IMR-90 (cell line): ENCODE results near the gene CGN. TPM values are rescaled to one million over a fixed set of nuclear protein-coding genes. Genes with fewer than 3 reads are reported as not detected.

Experiments
- ATAC-seq: fragments of 200-7000 bp; cut with Tn5 transposase; 2 replicates; pipeline ENCODE4 v1.9.1; 2020; ENCODE audit warnings: low read depth, mild to moderate bottlenecking, moderate library complexity
- BruUV-seq: library from RNA; stranded (reverse); fragments of 400-500 nt; replicated peaks from 2 replicates; lab custom pipeline; 2021; lab: Mats Ljungman, UMichigan
- CTCF ChIA-PET: fragments of 300-600 bp; formaldehyde crosslinking; extraction: SDS; loops from one replicate; lab custom pipeline; 2021; ENCODE audit warnings: antibody characterized with exemption; lab: Yijun Ruan, JAX
- POLR2A ChIA-PET: fragments of 300-600 bp; sonication (Branson Sonifier 250); formaldehyde crosslinking; loops from one replicate; lab custom pipeline; 2022; ENCODE audit warnings: antibody characterized with exemption; ENCODE audit not compliant: unreplicated experiment; lab: Charles Lee
- DNase-seq: peaks from one replicate; pipeline ENCODE4 v3.0.0; 2013
- H2AFZ ChIP-seq: replicated peaks from 2 replicates; pipeline ENCODE3; 2013; ENCODE audit warnings: low read length, mild to moderate bottlenecking; ENCODE audit not compliant: poor library complexity
- H2AK5ac ChIP-seq: 2 replicates; pipeline ENCODE4 v1.6.1; 2013; ENCODE audit warnings: low read depth, low read length, inconsistent platforms
- H2AK9ac ChIP-seq: replicated peaks from 2 replicates; pipeline ENCODE3; 2013; ENCODE audit warnings: mild to moderate bottlenecking, low read depth, low read length, moderate library complexity; ENCODE audit not compliant: poor library complexity
- H2BK120ac ChIP-seq: 2 replicates; pipeline ENCODE4 v1.6.1; 2013; ENCODE audit warnings: low read depth, low read length, inconsistent platforms
- H2BK15ac ChIP-seq: 3 replicates; pipeline ENCODE4 v1.6.1; 2013; ENCODE audit warnings: low read depth, low read length, inconsistent platforms
- H2BK20ac ChIP-seq: 2 replicates; pipeline ENCODE4 v1.6.1; 2013; ENCODE audit warnings: low read depth, mild to moderate bottlenecking, inconsistent platforms, low read length, moderate library complexity
- H2BK5ac ChIP-seq: 2 replicates; pipeline ENCODE4 v1.6.1; 2013; ENCODE audit warnings: mild to moderate bottlenecking, low read depth, low read length, inconsistent platforms; ENCODE audit not compliant: poor library complexity, severe bottlenecking
- H3K14ac ChIP-seq: replicated peaks from 2 replicates; pipeline ENCODE4 v1.6.1; 2013; ENCODE audit warnings: low read depth, low read length, inconsistent platforms
- H3K18ac ChIP-seq: 2 replicates; pipeline ENCODE4 v1.6.1; 2013; ENCODE audit warnings: low read depth, low read length, control low read depth
- H3K23ac ChIP-seq: 2 replicates; pipeline ENCODE4 v1.6.1; 2013; ENCODE audit warnings: low read depth, low read length, inconsistent platforms
- H3K27ac ChIP-seq: 2 replicates; pipeline ENCODE4 v1.5.1; 2013; ENCODE audit warnings: mild to moderate bottlenecking, control low read depth, low read length; ENCODE audit not compliant: insufficient read depth
- H3K27me3 ChIP-seq: 2 replicates; pipeline ENCODE4 v1.6.1; 2013; ENCODE audit warnings: low read length; ENCODE audit not compliant: control insufficient read depth, insufficient read depth
- H3K36me3 ChIP-seq: 2 replicates; pipeline ENCODE4 v1.6.1; 2013; ENCODE audit warnings: low read length, mixed read lengths; ENCODE audit not compliant: control insufficient read depth, insufficient read depth
- H3K4ac ChIP-seq: 2 replicates; pipeline ENCODE4 v1.6.1; 2013; ENCODE audit warnings: low read depth, low read length, inconsistent platforms
- H3K4me1 ChIP-seq: 2 replicates; pipeline ENCODE4 v1.6.1; 2013; ENCODE audit warnings: low read length, mixed read lengths; ENCODE audit not compliant: control insufficient read depth, insufficient read depth
- H3K4me2 ChIP-seq: 2 replicates; pipeline ENCODE4 v1.6.1; 2013; ENCODE audit warnings: low read depth, mild to moderate bottlenecking, control low read depth, low read length, moderate library complexity
- H3K4me3 ChIP-seq: 2 replicates; pipeline ENCODE4 v1.5.1; 2013; ENCODE audit warnings: low read depth, mild to moderate bottlenecking, control low read depth, low read length, moderate library complexity; ENCODE audit not compliant: insufficient read depth
- H3K56ac ChIP-seq: 2 replicates; pipeline ENCODE4 v1.6.1; 2013; ENCODE audit warnings: low read length, inconsistent platforms; ENCODE audit not compliant: insufficient read depth; ENCODE audit errors: extremely low read depth
- H3K79me1 ChIP-seq, 2 experiments: 2 replicates each; pipeline ENCODE4 v1.6.1; 2013; ENCODE audit warnings: low read length in 2 of 2, inconsistent platforms in 1 of 2, low read depth in 1 of 2
- H3K9ac ChIP-seq: 2 replicates; pipeline ENCODE4 v1.6.1; 2013; ENCODE audit warnings: low read depth, low read length, control low read depth
- H3K9me1 ChIP-seq: 2 replicates; pipeline ENCODE4 v1.6.1; 2013; ENCODE audit warnings: low read length, inconsistent platforms; ENCODE audit not compliant: insufficient read depth
- H3K9me3 ChIP-seq: 2 replicates; pipeline ENCODE4 v1.6.1; 2013; ENCODE audit warnings: low read length; ENCODE audit not compliant: control insufficient read depth, insufficient read depth
- H4K20me1 ChIP-seq: 2 replicates; pipeline ENCODE4 v1.6.1; 2013; ENCODE audit warnings: low read length, inconsistent platforms; ENCODE audit not compliant: insufficient read depth
- H4K5ac ChIP-seq: 2 replicates; pipeline ENCODE4 v1.6.1; 2013; ENCODE audit warnings: mild to moderate bottlenecking, low read depth, low read length, control low read depth
- H4K8ac ChIP-seq, 2 experiments: 2 replicates each; pipeline ENCODE4 v1.6.1; 2013; ENCODE audit warnings: low read depth in 2 of 2, low read length in 2 of 2, control low read depth in 1 of 2, inconsistent platforms in 1 of 2
- H4K91ac ChIP-seq: 2 replicates; pipeline ENCODE4 v1.6.1; 2013; ENCODE audit warnings: low read depth, low read length, inconsistent platforms; ENCODE audit not compliant: insufficient read depth
- CEBPB ChIP-seq: IDR thresholded peaks from 2 replicates; pipeline ENCODE4 v1.6.1; 2012; ENCODE audit warnings: low read depth, low read length, improper control_type of control experiment
- NFE2L2 ChIP-seq: fragments of 150-350 bp; IDR thresholded peaks from 2 replicates; pipeline ENCODE4 v1.6.1; 2016; ENCODE audit warnings: low read depth, mild to moderate bottlenecking, low read length
- WGBS, 2 experiments: methylation state at CpG; one replicate each; pipeline versions ENCODE4 v1.1.5 to v1.1.7; 2013; ENCODE audit warnings: missing lambda C conversion rate in 2 of 2; ENCODE audit not compliant: insufficient read length in 1 of 2; ENCODE audit errors: extremely low coverage in 2 of 2; 5-methylcytosine and 5-hydroxymethylcytosine counted together
- dilution Hi-C: fragments of 300-500 bp; cut with HindIII; formaldehyde crosslinking; loops from one replicate; pipeline ENCODE4 v1.14.3; 2018; ENCODE audit warnings: low sequenced_read_pairs; ENCODE audit not compliant: unreplicated experiment
- in situ Hi-C: fragments of 300-500 bp; cut with MboI; formaldehyde crosslinking; loops from 3 replicates; pipeline ENCODE4 v1.14.3; 2019; ENCODE audit warnings: low sequenced_read_pairs, inconsistent platforms, mixed read lengths
- intact Hi-C: fragments of 100-400 bp; cut with micrococcal nuclease; formaldehyde crosslinking; loops from 2 replicates; pipeline ENCODE4 v1.10.0; 2022
- polyA plus RNA-seq, 3 experiments: library from polyadenylated mRNA; depleted of rRNA; stranded (reverse); fragments of >200 nt; gene quantifications; 2 replicates each; pipeline ENCODE4 v1.2.3, GENCODE V29; 2012; ENCODE audit warnings: low replicate concordance in 1 of 3
- total RNA-seq: library from RNA; depleted of rRNA; stranded (reverse); fragments of >200 nt; gene quantifications from 2 replicates; pipeline ENCODE4 v1.2.3, GENCODE V29; 2012

Gene CGN
- total and polyA plus RNA-seq, 2 of the 4 experiments (the other 2 are of a cell fraction), result 0.34 to 0.36 TPM

DNA sequence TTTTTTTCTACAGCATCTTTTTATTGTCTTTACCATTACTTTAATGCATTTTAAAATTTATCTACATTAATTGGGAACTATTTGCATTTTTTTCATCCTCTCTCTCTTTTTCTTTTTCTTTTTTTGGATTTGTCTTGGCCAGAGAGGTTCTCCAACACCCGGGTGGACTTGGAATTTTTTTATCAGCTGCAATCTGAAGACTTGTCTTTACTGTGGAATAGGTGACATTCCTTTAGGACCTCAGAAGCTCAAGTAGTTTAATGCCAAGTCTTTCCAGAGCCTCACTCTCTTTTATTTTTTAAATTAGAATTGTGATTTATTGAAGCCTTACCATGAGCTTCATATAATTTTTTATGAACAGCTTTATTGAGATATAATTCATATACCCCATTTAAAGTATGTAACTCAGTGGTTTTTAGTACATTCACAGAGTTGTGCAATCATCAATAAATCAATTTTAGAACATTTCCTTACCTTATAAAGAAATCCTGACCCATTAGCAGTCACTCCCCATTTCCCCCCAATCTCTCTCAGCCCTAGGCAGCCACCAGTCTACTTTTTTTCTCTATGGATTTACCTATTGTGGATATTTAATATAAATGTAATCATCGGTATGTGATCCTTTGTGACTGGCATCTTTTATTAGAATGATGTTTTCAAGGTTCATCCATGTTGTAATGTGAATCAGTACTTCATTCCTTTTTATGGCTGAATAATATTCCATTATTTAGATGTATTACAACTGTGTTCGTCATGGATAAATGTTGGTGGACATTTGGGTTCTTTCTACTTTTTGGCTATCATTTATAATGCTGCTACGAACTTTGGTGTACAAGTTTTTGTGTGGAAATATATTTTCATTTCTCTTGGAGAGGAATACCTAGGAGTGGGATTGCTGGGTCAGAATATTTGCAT lies 35.1 kb downstream of the CGN start:
- H2BK120ac ChIP-seq, result peak overlapping the region; percentile 34
- H3K9ac ChIP-seq, result no peak overlapping the region
- no peak overlapping the region for H3K4me2 ChIP-seq
- no peak overlapping the region for H4K5ac ChIP-seq
- no peak overlapping the region for H3K23ac ChIP-seq
- no peaks in the 10 kb centered on the region; the same call in 1 of the 2 replicates for H3K36me3 ChIP-seq
- ChIA-PET CTCF (no interaction called here), POLR2A (no interaction called here)
- BruUV-seq, result no TSS peak
- H3K9me3 ChIP-seq, result no peaks in the 10 kb centered on the region
- H3K56ac ChIP-seq, result no peak overlapping the region
- peak overlapping the region; percentile 48 for H2BK5ac ChIP-seq
- H3K18ac ChIP-seq, result 0 out of 2 replicates have a peak overlapping the region, but pooled peaks have one; percentile 9
- no peak overlapping the region for H3K14ac ChIP-seq
- peaks cover 39% of the 10 kb centered on the region for H3K9me1 ChIP-seq
- in situ Hi-C loops, result loop anchor here (10.0 kb wide), 1 partner anchor 449 kb away; the partner anchor contains the start of gene S100A10
- ATAC-seq (no peak), DNase-seq (no peak)
- no peak overlapping the region for H3K4me3 ChIP-seq
- WGBS, 2 experiments, result no CpG with 5 or more reads among the region's 4 CpGs
- no peak overlapping the region for H2AK9ac ChIP-seq
- H3K4ac ChIP-seq, result peak overlapping the region; percentile 26; the same call in 1 of the 2 replicates
- H3K27ac ChIP-seq, result peak overlapping the region; percentile 36; the same call in 1 of the 2 replicates
- 0 out of 2 replicates have a peak overlapping the region, but pooled peaks have one; percentile 2 for H4K91ac ChIP-seq
- no peak overlapping the region for H2AFZ ChIP-seq
- peaks cover 25 to 76% of the 10 kb centered on the region in 2 experiments for H3K79me1 ChIP-seq
- H2BK20ac ChIP-seq, result 0 out of 2 replicates have a peak overlapping the region, but pooled peaks have one; percentile 3
- peak; percentile 67; the same call in 1 of the 2 replicates for TF ChIP-seq CEBPB
- no peak for TF ChIP-seq NFE2L2
- 0 out of 3 replicates have a peak overlapping the region, but pooled peaks have one; percentile 10 for H2BK15ac ChIP-seq
- intact Hi-C loops, result loop anchor here (10.0 kb wide), 2 partner anchors 221 to 289 kb away; partner anchors contain the start of genes C2CD4D, PI4KB and RORC
- peak overlapping the region in 1 of 2 experiments; percentile 20; a peak in 2 of 4 replicates for H4K8ac ChIP-seq
- dilution Hi-C loops, result no loop called here
- H4K20me1 ChIP-seq, result peaks cover 28% of the 10 kb centered on the region
- no peak overlapping the region for H2AK5ac ChIP-seq
- peaks cover 31% of the 10 kb centered on the region for H3K4me1 ChIP-seq
- no peaks in the 10 kb centered on the region for H3K27me3 ChIP-seq
